ENCODE results near the gene ANKRD22.

Gene ANKRD22

GRCh38 chr10:88786032-88786770, 65.4 kb downstream of the ANKRD22 start:
- Histone ChIP-seq H3K4me1 (ENCODE audit: insufficient read depth, low read length, severe bottlenecking) (no peaks in the 10 kb centered on the region), H3K4me3 (ENCODE audit: low read depth, low read length, poor library complexity, severe bottlenecking) (no peak overlapping the region), H3F3A (ENCODE audit: insufficient read depth, low read length) (no peaks in the 10 kb centered on the region), H2AFZ (ENCODE audit: low read length) (no peak overlapping the region), H3K36me3 (ENCODE audit: insufficient read depth, low read length) (no peaks in the 10 kb centered on the region), H3K9ac (ENCODE audit: low read length) (no peak overlapping the region), H3K27me3 (ENCODE audit: insufficient read depth, low read length) (no peaks in the 10 kb centered on the region), H3K9me2 (ENCODE audit: low read depth, low read length) (no peaks in the 10 kb centered on the region), H3K27ac (ENCODE audit: low read depth, low read length, poor library complexity, severe bottlenecking) (no peak overlapping the region), H3K4me2 (ENCODE audit: low read length) (no peak overlapping the region), H4K20me1 (ENCODE audit: insufficient read depth, low read length) (no peaks in the 10 kb centered on the region), H3K79me2 (ENCODE audit: insufficient read depth, low read length) (no peaks in the 10 kb centered on the region), H3K9me3 (ENCODE audit: low read length) (no peaks in the 10 kb centered on the region)
- TF ChIP-seq EZH2 (IDR thresholded peaks at IDR 0.05; ENCODE audit: borderline replicate concordance, low read length) (no peak), CTCF (IDR thresholded peaks at IDR 0.05; ENCODE audit: low read length) (no peak)

- Histone ChIP-seq H2AFZ (ENCODE audit: low read length) (no peak overlapping the region), H4K20me1 (ENCODE audit: insufficient read depth, low read length) (no peaks in the 10 kb centered on the region), H3K79me2 (ENCODE audit: insufficient read depth, low read length) (no peaks in the 10 kb centered on the region), H3K27me3 (ENCODE audit: insufficient read depth, low read length) (no peaks in the 10 kb centered on the region), H3K9ac (ENCODE audit: low read length) (no peak overlapping the region), H3K9me2 (ENCODE audit: low read depth, low read length) (no peaks in the 10 kb centered on the region), H3K4me1 (ENCODE audit: insufficient read depth, low read length, severe bottlenecking) (no peaks in the 10 kb centered on the region), H3K4me2 (ENCODE audit: low read length) (no peak overlapping the region), H3K27ac (ENCODE audit: low read depth, low read length, poor library complexity, severe bottlenecking) (no peak overlapping the region), H3F3A (ENCODE audit: insufficient read depth, low read length) (no peaks in the 10 kb centered on the region), H3K4me3 (ENCODE audit: low read depth, low read length, poor library complexity, severe bottlenecking) (no peak overlapping the region), H3K9me3 (ENCODE audit: low read length) (no peaks in the 10 kb centered on the region), H3K36me3 (ENCODE audit: insufficient read depth, low read length) (no peaks in the 10 kb centered on the region)
- TF ChIP-seq EZH2 (IDR thresholded peaks at IDR 0.05; ENCODE audit: borderline replicate concordance, low read length) (no peak), CTCF (IDR thresholded peaks at IDR 0.05; ENCODE audit: low read length) (no peak)
These were observed 67.9 kb downstream of the ANKRD22 start for GRCh38 chr10:88783724-88784123.

- H4K20me1 ChIP-seq (ENCODE audit: insufficient read depth, low read length): no peaks in the 10 kb centered on the region
- no peaks in the 10 kb centered on the region for H3K27me3 ChIP-seq (ENCODE audit: insufficient read depth, low read length)
- no peak overlapping the region for H3K4me2 ChIP-seq (ENCODE audit: low read length)
- TF ChIP-seq CTCF (IDR thresholded peaks at IDR 0.05; ENCODE audit: low read length) (no peak), EZH2 (IDR thresholded peaks at IDR 0.05; ENCODE audit: borderline replicate concordance, low read length) (no peak)
- H3K79me2 ChIP-seq (ENCODE audit: insufficient read depth, low read length): no peaks in the 10 kb centered on the region
- H3K4me3 ChIP-seq (ENCODE audit: low read depth, low read length, poor library complexity, severe bottlenecking): no peak overlapping the region
- no peaks in the 10 kb centered on the region for H3K9me3 ChIP-seq (ENCODE audit: low read length)
- H3K27ac ChIP-seq (ENCODE audit: low read depth, low read length, poor library complexity, severe bottlenecking): no peak overlapping the region
- no peak overlapping the region for H3K9ac ChIP-seq (ENCODE audit: low read length)
- H3K4me1 ChIP-seq (ENCODE audit: insufficient read depth, low read length, severe bottlenecking): no peaks in the 10 kb centered on the region
- no peaks in the 10 kb centered on the region for H3K36me3 ChIP-seq (ENCODE audit: insufficient read depth, low read length)
- H3K9me2 ChIP-seq (ENCODE audit: low read depth, low read length): no peaks in the 10 kb centered on the region
- no peak overlapping the region for H2AFZ ChIP-seq (ENCODE audit: low read length)
- no peaks in the 10 kb centered on the region for H3F3A ChIP-seq (ENCODE audit: insufficient read depth, low read length)
These were observed 69.4 kb downstream of the ANKRD22 start for GRCh38 chr10:88782222-88782621.

Measured in OCI-LY1 (cell line).